ENCODE measurements around the gene ZNF716.
"Not testable (repeated sequence)": the region's sequence is repeated elsewhere in the genome, so short reads cannot be mapped to it uniquely, and the experiment has no call there.

Gene ZNF716

DNA sequence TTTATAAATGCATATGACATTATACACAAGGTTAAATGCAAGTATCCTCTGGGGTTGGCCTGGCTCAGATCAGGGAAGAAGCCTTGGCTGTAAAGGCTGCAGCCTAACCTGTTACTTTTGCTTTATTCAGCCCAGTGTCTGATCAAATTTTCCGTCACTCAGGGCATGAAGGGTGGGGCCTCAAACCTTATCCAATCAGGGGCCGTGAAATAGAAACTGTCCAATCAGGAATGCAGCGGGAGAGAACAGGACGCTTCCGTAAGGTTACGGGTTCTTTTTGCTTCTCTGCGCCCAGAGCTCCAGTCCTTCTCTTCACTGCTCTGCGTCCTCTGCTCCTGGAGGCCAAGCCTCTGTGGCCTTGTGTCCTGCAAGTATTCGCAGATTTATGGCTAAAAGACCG is at the start of gene ZNF716:
ZNF716 (plus strand) TSS at position 274 of the 400 bp plus-strand sequence; CDS start at position 386, 112 bp downstream.
- DNase-seq (ENCODE audit: low read depth in 2 of 2): no peak

DNA sequence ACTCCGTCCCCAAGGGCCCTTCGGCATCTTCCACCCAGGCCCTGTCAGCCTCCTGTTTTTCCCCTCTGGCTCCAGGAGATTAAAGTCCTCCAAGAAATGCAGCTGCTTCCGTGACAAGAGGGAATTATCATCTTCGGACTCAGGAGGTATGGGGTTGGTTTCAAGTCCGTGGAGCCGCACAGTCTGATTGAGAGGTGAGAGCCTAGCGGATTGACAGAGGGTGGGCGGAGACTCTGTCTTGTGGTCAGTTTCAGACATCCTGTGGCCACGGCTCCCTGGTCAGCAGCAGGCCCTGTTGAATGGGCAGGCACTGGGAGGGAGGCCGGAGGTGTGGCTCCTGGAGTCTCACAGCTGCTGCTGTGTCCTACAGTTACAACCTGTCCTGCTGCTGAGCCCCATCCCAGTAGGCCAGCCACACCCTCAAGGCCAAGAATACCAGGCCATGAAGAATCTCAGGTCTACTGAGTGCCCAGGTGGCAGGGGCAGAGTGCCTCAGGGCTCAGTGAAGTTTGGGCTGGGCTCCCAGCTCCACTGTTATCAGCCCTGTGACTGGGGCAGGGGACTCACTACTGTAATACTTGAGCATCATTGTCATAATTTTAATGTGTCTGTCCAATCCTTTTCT is 49.3 kb upstream of the ZNF716 start:
- DNase-seq (ENCODE audit: low read depth in 2 of 2): no peak

DNA sequence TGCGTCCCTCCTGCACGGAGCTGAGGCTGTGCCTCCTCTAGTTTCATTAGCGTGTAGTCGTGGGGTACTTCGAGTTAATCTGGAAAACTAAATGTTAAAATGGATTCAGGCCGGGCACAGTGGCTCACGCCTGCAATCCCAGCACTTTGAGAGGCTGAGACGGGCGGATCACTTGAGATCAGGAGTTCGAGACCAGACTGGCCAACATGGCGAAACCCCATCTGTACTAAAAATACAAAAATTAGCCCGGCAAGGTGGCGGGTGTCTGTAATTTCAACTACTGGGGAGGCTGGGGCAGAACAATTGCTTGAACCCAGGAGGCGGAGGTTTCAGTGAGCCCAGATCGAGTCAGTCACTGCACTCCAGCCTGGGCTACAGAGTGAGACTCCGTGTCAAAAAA is 46.9 kb upstream of the ZNF716 start:
- not testable (repeated sequence) for DNase-seq (ENCODE audit: low read depth in 2 of 2)

DNA sequence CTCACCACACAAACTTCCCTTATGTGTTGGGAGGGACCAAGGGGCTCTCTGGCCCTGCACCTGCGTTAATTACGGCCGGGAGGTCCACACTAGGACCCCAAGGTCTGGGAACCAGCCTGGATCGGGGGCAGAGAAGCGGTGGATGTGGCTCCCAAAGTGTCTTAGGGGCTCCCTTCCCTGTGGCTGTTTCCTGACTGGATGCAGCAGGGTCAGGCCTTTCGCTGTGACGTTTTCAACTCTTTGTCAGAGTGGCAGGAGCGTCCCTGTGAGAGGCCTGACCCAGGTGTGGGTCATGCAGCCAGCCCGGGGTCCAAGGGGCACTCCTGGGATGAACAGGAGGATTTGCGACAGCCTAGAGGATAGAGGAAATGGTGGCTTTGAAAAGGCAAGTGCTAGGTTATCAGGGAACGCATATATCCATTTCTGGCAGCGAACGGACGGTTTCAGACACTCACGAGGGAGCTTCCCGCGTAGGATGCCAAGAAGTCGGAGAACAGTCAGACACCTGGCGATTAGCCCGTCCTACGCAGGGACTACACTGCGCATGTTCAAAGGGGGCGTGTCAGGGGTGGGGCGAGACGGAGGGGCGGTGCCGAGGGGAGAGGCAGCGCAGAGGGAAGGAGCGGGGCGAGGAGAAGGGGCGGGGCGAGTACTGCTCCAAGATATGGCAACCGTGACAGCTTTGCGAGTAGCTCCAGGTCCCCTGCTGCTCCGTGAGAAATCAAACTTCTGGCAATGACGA is 46.2 kb upstream of the ZNF716 start:
- DNase-seq (ENCODE audit: low read depth in 2 of 2): no peak

DNA sequence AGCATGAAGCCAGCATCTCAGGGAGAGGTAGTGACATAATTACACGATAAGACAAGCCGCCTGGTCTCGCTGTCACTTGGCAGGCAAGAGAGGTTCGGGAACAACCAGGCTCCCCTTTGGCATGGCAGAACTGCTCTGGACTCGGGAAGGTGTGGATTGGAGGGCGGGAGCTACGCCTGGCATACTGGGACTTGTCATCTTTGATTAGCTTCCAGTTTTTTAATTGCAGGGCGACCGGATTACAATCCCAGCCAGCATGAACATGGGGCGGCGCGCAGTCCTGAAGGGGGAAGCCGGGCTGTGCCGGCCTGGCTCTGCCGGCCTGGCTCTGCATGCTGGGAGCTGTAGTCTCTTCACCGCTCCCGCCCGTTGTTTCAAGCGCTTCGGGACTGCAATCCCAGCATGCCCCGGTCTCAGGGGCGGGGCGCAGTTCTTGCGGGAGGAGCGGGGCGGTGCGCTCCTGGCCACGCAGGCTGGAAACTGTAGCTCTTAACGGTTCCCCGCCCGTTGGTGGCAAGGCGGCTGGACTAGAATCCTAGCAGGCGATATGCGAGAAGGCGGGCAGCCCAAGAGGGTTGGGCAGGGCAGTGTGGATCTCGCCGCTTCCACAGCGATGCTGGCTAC is 45.5 kb upstream of the ZNF716 start:
- no peak for DNase-seq (ENCODE audit: low read depth in 2 of 2)

DNA sequence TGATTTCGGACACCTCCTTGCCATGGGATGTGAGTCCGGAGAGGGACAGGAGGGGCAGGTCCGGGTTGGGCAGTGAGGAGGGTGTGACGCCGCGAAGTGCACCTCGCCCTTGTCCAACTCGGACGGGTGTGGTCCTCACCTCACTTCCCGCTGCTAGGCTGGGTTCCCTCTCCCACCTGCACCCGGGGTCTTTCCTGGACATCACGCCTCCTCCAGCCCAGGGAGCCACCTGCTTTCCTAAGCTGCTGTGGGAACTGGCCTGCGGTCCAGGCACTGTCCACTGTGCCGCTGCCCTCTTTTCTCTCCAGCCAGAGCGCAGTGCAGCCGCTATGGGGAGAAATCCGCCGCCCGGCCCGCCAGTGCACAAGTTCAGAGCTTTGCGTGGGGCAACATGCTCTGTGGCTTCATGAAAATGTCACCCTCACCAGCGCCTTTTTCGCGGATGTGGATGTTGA is 45.0 kb upstream of the ZNF716 start:
- DNase-seq (ENCODE audit: low read depth in 2 of 2): no peak

DNA sequence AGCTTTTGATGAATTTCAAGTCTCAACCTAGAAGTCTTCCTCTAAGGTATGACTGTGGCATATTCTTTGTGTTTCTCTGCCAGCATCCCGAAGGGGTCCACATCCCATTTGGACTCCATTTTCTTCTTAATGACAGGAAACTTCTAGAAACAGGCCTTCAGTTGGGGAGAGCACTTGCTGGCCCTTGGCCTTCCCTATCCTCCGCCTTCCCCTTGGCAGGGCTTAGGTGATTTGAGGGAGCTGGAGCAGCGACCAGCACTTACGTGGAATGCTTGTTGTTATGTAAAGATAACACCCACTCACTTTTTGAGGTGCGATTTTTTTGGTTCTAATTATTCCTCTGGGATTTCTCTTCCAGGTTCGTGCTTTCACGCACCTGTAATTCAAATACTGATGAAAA is 42.9 kb upstream of the ZNF716 start:
- DNase-seq (ENCODE audit: low read depth in 2 of 2): no peak

DNA sequence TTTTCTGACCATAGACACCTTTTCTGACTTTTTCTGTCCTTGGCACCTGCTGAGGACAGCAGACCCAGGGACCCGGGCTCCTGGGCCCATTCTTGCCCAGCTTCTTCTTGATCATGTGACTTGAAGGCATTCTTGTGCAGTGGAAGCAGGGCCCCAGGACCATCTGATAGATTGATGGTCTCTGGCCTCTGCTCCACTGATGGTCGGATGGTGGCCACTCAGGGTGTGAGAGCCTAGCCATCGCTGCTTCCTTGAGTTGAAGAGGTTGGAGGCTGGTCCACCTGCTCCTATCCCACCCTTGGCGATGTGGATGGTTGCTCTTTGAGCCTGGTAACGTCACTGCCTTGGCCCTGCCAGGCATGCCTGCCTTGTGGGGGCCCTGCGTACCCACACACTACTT is 37.8 kb upstream of the ZNF716 start:
- DNase-seq (ENCODE audit: low read depth in 2 of 2): no peak

DNA sequence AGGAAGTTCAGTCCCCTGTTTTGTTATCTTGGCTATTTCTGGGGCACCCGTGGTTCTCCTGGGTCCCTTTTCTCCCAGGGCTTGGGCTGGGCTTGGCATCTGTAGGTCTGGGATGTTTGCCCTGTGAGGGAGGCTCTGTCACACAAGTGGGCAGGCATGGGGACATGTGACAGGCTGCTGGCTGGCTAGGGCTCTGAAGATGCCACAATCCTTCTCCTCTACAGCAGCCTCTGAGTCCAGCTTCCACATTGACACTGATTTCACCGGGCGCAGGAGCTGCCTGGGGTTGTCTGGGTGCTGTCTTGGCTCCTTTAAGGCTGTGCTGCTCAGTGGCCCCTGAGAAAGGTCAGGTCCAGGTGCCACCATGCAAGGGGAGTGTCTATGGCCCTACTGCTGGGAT is 37.4 kb upstream of the ZNF716 start:
- DNase-seq (ENCODE audit: low read depth in 2 of 2): no peak

DNA sequence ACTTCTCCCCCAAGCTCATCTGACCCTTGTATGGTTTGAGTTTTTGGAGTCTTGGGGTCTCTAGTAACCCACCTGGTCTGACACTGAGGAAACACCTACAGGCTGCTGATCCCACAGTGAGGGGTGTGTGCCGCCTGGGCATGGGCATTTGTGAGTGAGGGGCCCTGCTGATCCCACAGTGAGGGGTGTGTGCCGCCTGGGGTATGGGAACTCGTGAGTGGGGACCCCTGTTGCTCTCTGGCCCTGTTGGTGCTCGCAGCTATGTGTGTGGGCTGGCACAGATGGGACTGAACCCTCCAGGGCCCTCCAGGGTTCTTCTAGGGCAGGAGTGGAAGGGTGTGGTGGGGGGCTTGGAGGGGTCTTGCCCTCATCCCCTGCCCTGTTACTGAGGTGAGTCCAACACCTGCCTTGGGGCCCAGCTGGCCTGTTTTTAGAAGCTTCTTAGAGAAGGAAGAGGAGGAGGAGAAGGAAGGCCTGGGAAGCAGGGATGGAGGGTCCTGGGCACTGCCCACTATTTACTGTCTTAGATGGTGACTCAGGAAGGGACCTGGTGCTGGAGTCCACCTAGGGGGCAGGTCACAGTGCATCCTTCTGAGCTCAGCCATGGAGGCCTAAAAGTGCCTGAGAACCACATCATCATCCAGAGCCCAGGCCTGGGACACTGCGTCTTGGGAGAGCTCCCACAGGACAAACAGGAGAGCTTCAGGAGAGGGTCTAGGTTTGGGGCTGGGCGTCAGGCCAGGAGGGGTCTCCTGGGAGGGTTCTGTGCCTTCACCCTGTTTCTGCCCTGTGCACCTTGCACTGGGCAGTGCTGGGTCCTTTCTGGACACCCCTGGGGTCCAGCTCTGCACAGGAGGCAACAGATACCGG is 36.2 kb upstream of the ZNF716 start:
- DNase-seq (ENCODE audit: low read depth in 2 of 2): no peak

DNA sequence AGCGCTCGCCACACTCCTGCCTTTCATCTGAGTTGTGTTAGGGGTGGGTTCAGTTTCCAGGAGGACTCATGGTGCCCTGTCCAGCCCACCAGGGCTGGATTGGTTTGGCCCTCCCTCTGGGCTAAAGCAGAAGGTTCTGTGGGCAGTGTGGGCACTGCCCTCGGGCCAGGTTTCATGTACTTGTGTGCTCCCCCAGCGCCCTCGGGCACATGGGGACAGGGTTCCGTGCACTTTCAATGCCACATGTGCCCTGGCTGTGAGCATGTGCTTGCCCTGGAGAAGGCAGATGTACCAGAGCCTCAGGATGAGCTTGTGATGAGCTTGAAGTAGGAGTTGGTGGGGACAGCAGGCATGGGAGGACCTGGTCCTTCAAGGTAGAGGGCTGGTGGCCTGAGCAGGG is 35.6 kb upstream of the ZNF716 start:
- no peak for DNase-seq (ENCODE audit: low read depth in 2 of 2)

DNA sequence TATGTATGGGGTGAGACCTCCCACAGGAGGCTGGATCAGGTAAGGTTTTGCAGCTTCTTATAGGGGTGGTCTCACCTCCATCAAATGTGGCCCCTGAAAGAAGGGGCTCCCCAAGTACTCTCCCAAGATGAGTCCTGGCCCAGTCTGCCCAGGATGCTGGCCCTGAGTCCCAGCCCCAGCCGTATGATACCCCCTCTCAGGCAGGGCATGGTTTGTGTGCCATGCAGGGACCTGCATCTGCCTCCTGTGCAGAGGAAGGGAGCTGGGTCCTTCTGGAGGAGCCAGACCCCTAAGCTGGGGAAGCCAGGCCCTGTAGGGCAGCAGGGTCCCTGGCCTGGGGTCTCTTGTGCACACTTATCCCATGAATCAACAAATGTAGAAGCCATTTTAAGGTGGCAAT is 35.1 kb upstream of the ZNF716 start:
- no peak for DNase-seq (ENCODE audit: low read depth in 2 of 2)

DNA sequence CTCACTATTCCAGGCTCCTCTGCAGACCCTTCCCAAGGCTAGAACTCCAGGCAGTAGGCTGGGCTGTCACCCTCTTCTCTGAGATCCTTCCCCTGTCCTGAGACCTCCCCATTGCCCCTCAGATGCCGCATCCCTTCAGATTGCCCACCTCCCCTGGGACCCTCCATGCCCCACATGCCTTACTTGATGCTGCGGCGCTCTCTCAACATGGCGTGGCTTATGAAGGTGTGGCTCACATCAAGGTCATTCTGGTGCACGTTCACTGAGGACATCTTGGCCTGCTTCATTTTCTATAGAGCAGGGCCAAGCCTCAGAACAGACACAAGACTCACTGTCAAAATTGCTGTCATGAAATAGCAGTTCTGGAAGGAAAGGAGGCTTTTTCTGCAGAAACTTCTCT is 34.7 kb upstream of the ZNF716 start:
- DNase-seq (ENCODE audit: low read depth in 2 of 2): no peak

DNA sequence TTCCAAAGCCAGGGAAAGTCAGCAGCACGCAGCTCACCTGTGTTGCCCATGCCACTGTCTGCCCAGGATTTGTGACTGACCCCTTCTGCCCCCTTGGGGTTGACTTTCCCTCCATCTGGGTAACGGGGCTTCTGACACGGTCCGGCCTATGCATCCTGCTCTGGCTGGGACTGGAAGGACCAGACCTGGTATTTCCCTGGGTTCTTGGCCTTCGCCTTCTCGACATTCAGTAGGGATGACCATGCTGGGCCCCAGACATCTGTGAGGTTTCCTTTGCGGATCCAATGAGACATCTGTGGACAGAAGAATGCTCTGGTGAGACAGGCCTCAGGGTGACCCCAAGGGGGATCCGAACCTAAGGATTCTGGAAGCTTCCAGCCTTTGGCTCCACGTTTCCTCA is 34.2 kb upstream of the ZNF716 start:
- DNase-seq (ENCODE audit: low read depth in 2 of 2): no peak

DNA sequence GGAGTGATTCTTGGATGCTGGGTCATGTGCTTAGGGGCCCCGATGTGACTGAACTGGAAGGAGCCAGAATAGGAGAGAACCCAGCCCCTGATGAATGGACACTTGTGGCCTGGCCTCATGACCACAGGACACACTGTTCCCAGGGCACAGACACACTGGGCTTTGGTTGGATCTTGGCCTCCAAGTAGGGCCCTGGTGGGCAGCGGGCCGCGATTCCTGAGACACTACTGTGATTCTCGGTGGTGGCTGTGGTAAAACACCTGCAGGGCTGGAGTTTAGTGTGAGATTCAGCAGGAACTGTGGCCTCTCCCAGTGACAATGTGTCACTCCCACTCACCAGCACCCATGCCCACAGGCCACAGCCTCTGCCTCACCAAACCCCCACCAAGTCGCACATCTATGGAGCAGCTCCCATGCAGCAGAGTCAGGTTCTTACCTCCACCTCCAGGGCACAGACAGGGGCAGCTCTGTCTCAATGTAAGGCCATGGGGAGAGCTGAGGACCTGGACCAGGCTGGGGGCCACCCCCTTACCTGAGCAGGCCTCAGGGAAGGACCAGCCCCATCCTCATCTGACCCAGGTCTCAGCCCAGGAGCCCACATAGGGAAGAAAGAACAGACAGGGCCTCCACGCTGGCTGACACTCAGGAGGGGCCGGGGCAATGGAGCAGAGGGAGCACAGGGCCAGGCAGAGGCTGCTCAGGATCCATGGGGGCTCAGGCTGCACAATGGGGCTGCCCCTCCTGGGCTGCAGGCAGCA is 33.2 kb upstream of the ZNF716 start:
- DNase-seq (ENCODE audit: low read depth in 2 of 2): no peak

DNA sequence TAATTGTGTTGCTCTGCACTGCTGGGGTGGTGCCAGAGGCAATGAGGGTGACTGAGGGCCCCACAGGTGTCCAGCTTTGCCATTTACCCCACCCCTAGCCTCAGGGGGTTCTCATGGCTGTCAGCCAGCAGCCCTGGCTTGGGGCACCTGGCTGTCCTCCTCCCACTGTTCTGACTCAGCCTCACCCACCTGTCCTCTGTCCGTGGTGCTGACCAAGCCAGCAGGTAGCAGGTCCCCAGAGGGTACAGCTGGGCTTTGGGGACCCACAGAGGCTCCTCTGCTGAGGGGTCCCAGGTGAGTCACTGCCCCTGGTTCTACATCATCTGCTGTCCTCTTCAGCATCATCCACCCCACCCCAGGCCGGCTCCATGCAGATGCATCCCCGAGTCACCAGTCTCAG is 32.2 kb upstream of the ZNF716 start:
- no peak for DNase-seq (ENCODE audit: low read depth in 2 of 2)

DNA sequence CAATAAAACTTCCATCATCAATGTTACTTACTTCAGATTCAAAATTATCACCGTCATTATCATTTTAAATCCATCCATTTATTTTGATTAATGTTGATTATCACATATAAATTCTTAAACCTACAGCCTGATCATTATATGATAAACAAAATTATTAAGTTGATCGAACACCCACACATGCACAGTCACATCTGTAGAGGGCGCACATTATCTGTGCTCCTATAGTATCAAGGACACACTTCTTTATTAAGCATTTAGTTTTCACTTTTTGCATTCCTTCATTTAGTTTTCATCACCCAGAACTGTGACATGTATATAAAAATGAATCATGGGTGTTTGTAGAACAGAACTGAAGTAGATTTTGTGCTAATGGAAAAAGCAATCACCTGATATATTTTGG is 26.2 kb upstream of the ZNF716 start:
- DNase-seq (ENCODE audit: low read depth in 2 of 2): no peak

DNA sequence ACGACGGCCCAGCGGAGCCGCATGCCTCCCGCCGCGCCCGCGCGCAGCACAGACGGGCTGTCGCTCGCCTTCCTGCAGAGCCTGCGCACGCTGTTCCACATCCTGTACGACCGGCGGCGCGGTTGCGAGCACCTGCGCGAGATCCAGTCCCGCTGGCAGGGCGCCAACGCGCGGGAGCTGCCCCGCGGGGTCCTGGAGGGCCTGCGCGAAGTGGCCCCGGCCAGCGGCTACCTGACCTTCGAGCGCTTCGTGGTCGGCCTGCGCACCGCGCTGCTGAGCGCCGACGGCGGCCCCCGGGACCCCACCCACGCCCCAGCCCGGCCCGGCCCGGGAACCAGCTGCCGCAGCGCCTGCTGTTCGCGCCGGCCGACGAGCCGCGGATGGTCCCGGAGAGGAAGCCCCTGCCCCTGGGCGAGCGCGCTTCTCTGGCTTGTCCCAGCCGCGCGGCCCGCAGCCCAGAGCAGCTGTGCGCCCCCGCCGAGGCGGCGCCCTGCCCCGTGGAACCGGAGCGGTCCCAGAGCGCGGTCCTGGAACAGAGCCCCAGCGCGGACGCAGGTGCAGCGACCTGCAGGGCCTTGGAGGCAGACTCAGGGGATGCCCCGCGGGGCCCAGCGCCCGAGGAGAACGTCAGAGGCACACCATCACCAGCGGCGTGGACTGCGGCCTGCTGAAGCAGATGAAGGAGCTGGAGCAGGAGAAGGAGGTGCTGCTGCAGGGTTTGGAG is 25.3 kb upstream of the ZNF716 start:
- DNase-seq (ENCODE audit: low read depth in 2 of 2): no peak

DNA sequence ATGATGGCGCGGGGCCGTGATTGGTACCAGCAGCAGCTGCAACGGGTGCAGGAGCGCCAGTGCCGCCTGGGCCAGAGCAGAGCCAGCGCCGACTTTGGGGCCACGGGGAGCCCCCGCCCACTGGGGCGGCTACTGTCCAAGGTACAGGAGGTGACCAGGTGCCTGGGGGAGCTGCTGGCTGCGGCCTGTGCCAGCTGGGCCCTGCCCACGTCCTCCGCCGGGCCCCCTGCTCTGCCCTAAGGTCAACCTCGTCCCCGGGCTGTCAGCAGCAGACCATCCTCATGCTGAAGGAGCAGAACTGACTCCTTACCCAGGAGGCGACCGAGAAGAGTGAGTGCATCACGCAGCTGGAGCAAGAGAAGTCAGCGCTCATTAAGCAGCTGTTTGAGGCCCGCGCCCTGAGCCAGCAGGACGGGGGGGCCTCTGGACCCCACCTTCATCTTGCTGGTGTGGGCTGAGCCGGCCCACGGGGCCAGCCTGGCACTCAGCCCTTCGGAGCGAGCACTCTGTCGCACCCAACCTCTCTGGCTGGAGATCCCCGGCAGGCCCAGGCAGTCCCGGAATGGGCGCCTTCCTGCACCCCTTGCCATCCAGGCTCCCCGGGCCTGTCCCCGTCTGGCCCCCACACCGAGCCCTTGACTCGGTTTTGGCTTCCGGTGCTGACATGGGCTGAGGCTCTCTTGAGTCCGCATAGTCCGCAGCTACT is 24.6 kb upstream of the ZNF716 start:
- no peak for DNase-seq (ENCODE audit: low read depth in 2 of 2)

DNA sequence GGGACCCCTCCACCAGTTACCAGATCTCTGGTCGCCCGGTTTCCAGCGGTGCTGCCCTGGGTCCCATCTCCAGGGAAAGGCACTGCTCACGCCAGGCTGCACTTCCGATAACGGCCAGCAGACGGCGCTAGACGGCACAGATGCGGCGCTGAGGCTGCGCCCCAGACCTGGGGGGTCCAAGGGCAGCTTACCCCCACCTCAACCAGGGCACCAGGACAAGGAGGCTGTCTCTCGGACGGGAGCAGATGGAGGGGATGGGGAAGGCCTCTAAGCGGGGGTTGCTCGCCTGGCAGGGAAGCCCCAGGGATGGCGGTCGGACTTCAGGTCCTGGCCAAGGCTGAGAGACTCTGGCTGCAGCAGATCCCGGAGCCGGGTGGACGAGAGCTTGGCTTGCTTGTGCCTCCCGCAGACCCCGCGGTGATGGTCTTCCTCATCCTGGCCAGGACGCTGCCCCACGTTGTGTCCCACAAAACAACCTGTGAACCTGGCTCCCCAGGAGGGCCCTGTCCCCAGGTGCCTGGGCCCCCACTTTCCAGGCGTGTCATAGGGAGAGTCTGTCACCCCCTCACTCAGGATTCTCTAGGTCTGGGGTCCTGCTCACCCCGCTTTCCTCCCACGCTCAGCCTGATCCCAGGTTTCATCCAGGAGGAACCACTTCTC is 23.9 kb upstream of the ZNF716 start:
- no peak for DNase-seq (ENCODE audit: low read depth in 2 of 2)

Measured in stimulated activated CD4-positive, alpha-beta T cell treated with anti-CD3 and anti-CD28 coated beads, Interleukin-12 subunit alpha, Interleukin-12 subunit beta, amount 100 ng/mL, for 24 hours (primary cell).